GM23338 (cell line): Measurements from ENCODE around the gene GAP43. TPM values are rescaled to one million over a fixed set of nuclear protein-coding genes. Genes with fewer than 3 reads are reported as not detected.

Source experiments
- ATAC-seq: fragments of 200-7000 bp; cut with Tn5 transposase; 3 replicates; pipeline ENCODE4 v1.9.1; 2020
- DNase-seq: peaks from one replicate; pipeline ENCODE4 v3.0.0-alpha.2; 2015; ENCODE audit warnings: low spot score
- H2AFZ ChIP-seq: fragments of 200-600 bp; sonication (generic); 2 replicates; pipeline ENCODE4 v1.8.0; 2016; ENCODE audit warnings: antibody characterized with exemption, mild to moderate bottlenecking, moderate library complexity
- H3F3A ChIP-seq: fragments of 200-600 bp; sonication (generic); replicated peaks from 2 replicates; pipeline ENCODE4 v1.8.0; 2017; ENCODE audit warnings: antibody characterized with exemption, mixed run types, low read depth
- H3K27ac ChIP-seq: fragments of 200-600 bp; sonication (generic); 2 replicates; pipeline ENCODE4 v1.6.1; 2016; ENCODE audit warnings: low read depth
- H3K27me3 ChIP-seq: fragments of 200-600 bp; sonication (generic); 2 replicates; pipeline ENCODE4 v1.8.0; 2016; ENCODE audit warnings: mild to moderate bottlenecking, mixed run types, moderate library complexity; ENCODE audit not compliant: insufficient read depth
- H3K36me3 ChIP-seq: fragments of 200-600 bp; sonication (generic); 2 replicates; pipeline ENCODE4 v1.8.0; 2016; ENCODE audit warnings: mild to moderate bottlenecking; ENCODE audit not compliant: insufficient read depth
- H3K4me1 ChIP-seq: fragments of 200-600 bp; sonication (generic); 2 replicates; pipeline ENCODE4 v1.8.0; 2016; ENCODE audit warnings: mild to moderate bottlenecking, moderate library complexity; ENCODE audit not compliant: insufficient read depth
- H3K4me2 ChIP-seq: fragments of 200-600 bp; sonication (generic); 2 replicates; pipeline ENCODE4 v1.7.1; 2017; ENCODE audit warnings: mixed run types
- H3K4me3 ChIP-seq: fragments of 200-600 bp; sonication (generic); 2 replicates; pipeline ENCODE4 v1.6.1; 2016; ENCODE audit warnings: mixed run types
- H3K79me2 ChIP-seq: fragments of 200-600 bp; sonication (generic); replicated peaks from 2 replicates; pipeline ENCODE4 v1.8.0; 2017; ENCODE audit warnings: mild to moderate bottlenecking; ENCODE audit not compliant: insufficient read depth
- H3K9me2 ChIP-seq: fragments of 200-600 bp; sonication (generic); 2 replicates; pipeline ENCODE4 v1.8.0; 2017; ENCODE audit not compliant: insufficient read depth
- H4K20me1 ChIP-seq: fragments of 200-600 bp; sonication (generic); replicated peaks from 2 replicates; pipeline ENCODE4 v1.8.0; 2017; ENCODE audit warnings: mild to moderate bottlenecking; ENCODE audit not compliant: insufficient read depth
- H3K27ac Mint-ChIP-seq: 2 replicates; pipeline ENCODE4 v1.8.0; 2020; ENCODE audit warnings: inconsistent platforms, mild to moderate bottlenecking, moderate library complexity, mixed read lengths
- H3K27me3 Mint-ChIP-seq: 3 replicates; pipeline ENCODE4 v1.8.0; 2022; ENCODE audit warnings: low read depth, mild to moderate bottlenecking, moderate library complexity, mixed read lengths, inconsistent platforms; ENCODE audit not compliant: insufficient read depth, poor library complexity
- H3K36me3 Mint-ChIP-seq: 3 replicates; pipeline ENCODE4 v1.8.0; 2021; ENCODE audit warnings: low read depth, mild to moderate bottlenecking, inconsistent platforms, moderate library complexity, mixed read lengths
- H3K4me1 Mint-ChIP-seq: 3 replicates; pipeline ENCODE4 v1.8.0; 2020; ENCODE audit warnings: mild to moderate bottlenecking, inconsistent platforms, mixed read lengths
- H3K4me3 Mint-ChIP-seq: 3 replicates; pipeline ENCODE4 v1.8.0; 2021; ENCODE audit warnings: moderate library complexity, mild to moderate bottlenecking, inconsistent platforms, mixed read lengths
- H3K9me3 Mint-ChIP-seq: 3 replicates; pipeline ENCODE4 v1.8.0; 2020; ENCODE audit warnings: moderate library complexity, mild to moderate bottlenecking, inconsistent platforms, mixed read lengths
- CREB1 ChIP-seq: fragments of 250-450 bp; sonication (Bioruptor Pico); IDR thresholded peaks from 2 replicates; pipeline ENCODE4 v1.5.0; 2020; ENCODE audit warnings: low read depth, mild to moderate bottlenecking, moderate library complexity
- EZH2 ChIP-seq: fragments of 200-600 bp; sonication (generic); IDR thresholded peaks from one replicate; pipeline ENCODE4 v1.8.0; 2017; ENCODE audit warnings: antibody characterized with exemption, mild to moderate bottlenecking, low read depth; ENCODE audit not compliant: unreplicated experiment
- EZH2phosphoT487 ChIP-seq: fragments of 200-600 bp; sonication (generic); IDR thresholded peaks from one replicate; pipeline ENCODE4 v1.8.1; 2018; ENCODE audit warnings: antibody characterized with exemption; ENCODE audit not compliant: unreplicated experiment
- STAT1 ChIP-seq: IDR thresholded peaks from one replicate; pipeline ENCODE4 v1.6.1; 2016; ENCODE audit warnings: antibody characterized with exemption; ENCODE audit not compliant: unreplicated experiment
- polyA plus RNA-seq: library from polyadenylated mRNA; unstranded; fragments of >200 nt; fragmentation: Nextera tagmentation; extraction: Ambion mirVana; gene quantifications from 2 replicates; pipeline ENCODE4 v1.2.1, GENCODE V29; 2016
- total RNA-seq: library from RNA; depleted of rRNA; stranded (reverse); fragments of >200 nt; shearing (Covaris generic); gene quantifications from 2 replicates; pipeline ENCODE4 v1.2.3, GENCODE V29; 2014
- TF ChIP-seq, protein P1 (sequence below): IDR thresholded peaks from one replicate; pipeline ENCODE4 v1.6.1; 2018; ENCODE audit warnings: antibody characterized with exemption; ENCODE audit not compliant: unreplicated experiment
- TF ChIP-seq, protein P2 (sequence below), 2 experiments: fragments of 200-600 bp in 1 of 2; sonication (generic) in 1 of 2; conservative IDR thresholded peaks; 2 replicates each; pipeline versions ENCODE4 v1.5.1 to v1.6.1; 2016 to 2017; ENCODE audit warnings: antibody characterized with exemption in 2 of 2, low read depth in 2 of 2, mild to moderate bottlenecking in 2 of 2, moderate library complexity in 1 of 2
- TF ChIP-seq, protein P3 (sequence below): fragments of 250-450 bp; sonication (Bioruptor Pico); IDR thresholded peaks from 2 replicates; pipeline ENCODE4 v1.5.0; 2020; ENCODE audit warnings: mild to moderate bottlenecking, moderate library complexity
- TF ChIP-seq, protein P4 (sequence below): IDR thresholded peaks from 2 replicates; pipeline ENCODE4 v1.6.1; 2016; ENCODE audit warnings: antibody characterized with exemption

The GAP43 gene
- total and polyA plus RNA-seq, 2 experiments from 2014 or later, result 16.1 to 48.1 TPM

DNA sequence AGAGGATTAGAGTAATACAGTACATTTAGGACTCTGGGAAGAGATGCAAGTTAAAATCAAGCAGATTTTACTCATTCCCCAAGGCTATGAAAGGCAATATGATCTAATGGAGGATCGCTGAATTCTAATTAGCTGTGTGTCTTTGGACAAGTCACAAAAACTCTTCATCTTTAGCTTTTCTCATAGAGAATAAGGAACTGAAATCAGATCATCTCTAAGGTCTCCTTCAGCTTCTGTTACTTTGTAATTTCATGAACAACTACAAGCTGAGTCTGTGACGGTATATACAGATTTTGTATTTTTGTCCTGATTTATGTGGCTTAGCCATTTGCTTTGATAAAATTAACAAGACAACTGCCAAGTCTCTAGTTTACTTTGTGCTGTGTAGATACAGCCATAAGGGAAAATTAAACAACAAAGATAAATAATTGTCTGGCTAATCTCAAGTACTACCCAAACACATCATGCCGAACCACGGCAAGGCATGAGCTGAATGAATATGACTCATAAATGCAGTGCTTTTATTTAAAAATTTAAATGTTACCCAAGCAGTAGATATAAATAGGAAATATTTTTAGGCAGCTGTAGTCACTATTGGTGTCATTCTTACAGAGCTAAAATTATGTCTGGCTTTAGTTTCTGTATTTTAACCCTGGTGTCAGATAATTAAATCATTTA lies 81.5 kb downstream of the GAP43 start:
- peaks cover 18% of the 10 kb centered on the region for H3K4me1 ChIP-seq
- H3K79me2 ChIP-seq, result no peaks in the 10 kb centered on the region
- H3K27me3 Mint-ChIP-seq, result no peaks in the 10 kb centered on the region
- no peaks in the 10 kb centered on the region for H3K27me3 ChIP-seq
- 0 out of 2 replicates have a peak, but pooled peaks cover 4% of the 10 kb centered on the region for H3K36me3 ChIP-seq
- TF ChIP-seq EZH2phosphoT487 (no peak), CREB1 (CRISPR knock-in tag) (no peak), STAT1 (no peak), EZH2 (no peak)
- TF ChIP-seq, protein P1, sequence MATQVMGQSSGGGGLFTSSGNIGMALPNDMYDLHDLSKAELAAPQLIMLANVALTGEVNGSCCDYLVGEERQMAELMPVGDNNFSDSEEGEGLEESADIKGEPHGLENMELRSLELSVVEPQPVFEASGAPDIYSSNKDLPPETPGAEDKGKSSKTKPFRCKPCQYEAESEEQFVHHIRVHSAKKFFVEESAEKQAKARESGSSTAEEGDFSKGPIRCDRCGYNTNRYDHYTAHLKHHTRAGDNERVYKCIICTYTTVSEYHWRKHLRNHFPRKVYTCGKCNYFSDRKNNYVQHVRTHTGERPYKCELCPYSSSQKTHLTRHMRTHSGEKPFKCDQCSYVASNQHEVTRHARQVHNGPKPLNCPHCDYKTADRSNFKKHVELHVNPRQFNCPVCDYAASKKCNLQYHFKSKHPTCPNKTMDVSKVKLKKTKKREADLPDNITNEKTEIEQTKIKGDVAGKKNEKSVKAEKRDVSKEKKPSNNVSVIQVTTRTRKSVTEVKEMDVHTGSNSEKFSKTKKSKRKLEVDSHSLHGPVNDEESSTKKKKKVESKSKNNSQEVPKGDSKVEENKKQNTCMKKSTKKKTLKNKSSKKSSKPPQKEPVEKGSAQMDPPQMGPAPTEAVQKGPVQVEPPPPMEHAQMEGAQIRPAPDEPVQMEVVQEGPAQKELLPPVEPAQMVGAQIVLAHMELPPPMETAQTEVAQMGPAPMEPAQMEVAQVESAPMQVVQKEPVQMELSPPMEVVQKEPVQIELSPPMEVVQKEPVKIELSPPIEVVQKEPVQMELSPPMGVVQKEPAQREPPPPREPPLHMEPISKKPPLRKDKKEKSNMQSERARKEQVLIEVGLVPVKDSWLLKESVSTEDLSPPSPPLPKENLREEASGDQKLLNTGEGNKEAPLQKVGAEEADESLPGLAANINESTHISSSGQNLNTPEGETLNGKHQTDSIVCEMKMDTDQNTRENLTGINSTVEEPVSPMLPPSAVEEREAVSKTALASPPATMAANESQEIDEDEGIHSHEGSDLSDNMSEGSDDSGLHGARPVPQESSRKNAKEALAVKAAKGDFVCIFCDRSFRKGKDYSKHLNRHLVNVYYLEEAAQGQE, result no peak
- TF ChIP-seq, protein P2, sequence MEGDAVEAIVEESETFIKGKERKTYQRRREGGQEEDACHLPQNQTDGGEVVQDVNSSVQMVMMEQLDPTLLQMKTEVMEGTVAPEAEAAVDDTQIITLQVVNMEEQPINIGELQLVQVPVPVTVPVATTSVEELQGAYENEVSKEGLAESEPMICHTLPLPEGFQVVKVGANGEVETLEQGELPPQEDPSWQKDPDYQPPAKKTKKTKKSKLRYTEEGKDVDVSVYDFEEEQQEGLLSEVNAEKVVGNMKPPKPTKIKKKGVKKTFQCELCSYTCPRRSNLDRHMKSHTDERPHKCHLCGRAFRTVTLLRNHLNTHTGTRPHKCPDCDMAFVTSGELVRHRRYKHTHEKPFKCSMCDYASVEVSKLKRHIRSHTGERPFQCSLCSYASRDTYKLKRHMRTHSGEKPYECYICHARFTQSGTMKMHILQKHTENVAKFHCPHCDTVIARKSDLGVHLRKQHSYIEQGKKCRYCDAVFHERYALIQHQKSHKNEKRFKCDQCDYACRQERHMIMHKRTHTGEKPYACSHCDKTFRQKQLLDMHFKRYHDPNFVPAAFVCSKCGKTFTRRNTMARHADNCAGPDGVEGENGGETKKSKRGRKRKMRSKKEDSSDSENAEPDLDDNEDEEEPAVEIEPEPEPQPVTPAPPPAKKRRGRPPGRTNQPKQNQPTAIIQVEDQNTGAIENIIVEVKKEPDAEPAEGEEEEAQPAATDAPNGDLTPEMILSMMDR (conservative IDR thresholded peaks at IDR 0.05; ENCODE audit: low read depth in 2 of 2), result no peak
- TF ChIP-seq, protein P3, sequence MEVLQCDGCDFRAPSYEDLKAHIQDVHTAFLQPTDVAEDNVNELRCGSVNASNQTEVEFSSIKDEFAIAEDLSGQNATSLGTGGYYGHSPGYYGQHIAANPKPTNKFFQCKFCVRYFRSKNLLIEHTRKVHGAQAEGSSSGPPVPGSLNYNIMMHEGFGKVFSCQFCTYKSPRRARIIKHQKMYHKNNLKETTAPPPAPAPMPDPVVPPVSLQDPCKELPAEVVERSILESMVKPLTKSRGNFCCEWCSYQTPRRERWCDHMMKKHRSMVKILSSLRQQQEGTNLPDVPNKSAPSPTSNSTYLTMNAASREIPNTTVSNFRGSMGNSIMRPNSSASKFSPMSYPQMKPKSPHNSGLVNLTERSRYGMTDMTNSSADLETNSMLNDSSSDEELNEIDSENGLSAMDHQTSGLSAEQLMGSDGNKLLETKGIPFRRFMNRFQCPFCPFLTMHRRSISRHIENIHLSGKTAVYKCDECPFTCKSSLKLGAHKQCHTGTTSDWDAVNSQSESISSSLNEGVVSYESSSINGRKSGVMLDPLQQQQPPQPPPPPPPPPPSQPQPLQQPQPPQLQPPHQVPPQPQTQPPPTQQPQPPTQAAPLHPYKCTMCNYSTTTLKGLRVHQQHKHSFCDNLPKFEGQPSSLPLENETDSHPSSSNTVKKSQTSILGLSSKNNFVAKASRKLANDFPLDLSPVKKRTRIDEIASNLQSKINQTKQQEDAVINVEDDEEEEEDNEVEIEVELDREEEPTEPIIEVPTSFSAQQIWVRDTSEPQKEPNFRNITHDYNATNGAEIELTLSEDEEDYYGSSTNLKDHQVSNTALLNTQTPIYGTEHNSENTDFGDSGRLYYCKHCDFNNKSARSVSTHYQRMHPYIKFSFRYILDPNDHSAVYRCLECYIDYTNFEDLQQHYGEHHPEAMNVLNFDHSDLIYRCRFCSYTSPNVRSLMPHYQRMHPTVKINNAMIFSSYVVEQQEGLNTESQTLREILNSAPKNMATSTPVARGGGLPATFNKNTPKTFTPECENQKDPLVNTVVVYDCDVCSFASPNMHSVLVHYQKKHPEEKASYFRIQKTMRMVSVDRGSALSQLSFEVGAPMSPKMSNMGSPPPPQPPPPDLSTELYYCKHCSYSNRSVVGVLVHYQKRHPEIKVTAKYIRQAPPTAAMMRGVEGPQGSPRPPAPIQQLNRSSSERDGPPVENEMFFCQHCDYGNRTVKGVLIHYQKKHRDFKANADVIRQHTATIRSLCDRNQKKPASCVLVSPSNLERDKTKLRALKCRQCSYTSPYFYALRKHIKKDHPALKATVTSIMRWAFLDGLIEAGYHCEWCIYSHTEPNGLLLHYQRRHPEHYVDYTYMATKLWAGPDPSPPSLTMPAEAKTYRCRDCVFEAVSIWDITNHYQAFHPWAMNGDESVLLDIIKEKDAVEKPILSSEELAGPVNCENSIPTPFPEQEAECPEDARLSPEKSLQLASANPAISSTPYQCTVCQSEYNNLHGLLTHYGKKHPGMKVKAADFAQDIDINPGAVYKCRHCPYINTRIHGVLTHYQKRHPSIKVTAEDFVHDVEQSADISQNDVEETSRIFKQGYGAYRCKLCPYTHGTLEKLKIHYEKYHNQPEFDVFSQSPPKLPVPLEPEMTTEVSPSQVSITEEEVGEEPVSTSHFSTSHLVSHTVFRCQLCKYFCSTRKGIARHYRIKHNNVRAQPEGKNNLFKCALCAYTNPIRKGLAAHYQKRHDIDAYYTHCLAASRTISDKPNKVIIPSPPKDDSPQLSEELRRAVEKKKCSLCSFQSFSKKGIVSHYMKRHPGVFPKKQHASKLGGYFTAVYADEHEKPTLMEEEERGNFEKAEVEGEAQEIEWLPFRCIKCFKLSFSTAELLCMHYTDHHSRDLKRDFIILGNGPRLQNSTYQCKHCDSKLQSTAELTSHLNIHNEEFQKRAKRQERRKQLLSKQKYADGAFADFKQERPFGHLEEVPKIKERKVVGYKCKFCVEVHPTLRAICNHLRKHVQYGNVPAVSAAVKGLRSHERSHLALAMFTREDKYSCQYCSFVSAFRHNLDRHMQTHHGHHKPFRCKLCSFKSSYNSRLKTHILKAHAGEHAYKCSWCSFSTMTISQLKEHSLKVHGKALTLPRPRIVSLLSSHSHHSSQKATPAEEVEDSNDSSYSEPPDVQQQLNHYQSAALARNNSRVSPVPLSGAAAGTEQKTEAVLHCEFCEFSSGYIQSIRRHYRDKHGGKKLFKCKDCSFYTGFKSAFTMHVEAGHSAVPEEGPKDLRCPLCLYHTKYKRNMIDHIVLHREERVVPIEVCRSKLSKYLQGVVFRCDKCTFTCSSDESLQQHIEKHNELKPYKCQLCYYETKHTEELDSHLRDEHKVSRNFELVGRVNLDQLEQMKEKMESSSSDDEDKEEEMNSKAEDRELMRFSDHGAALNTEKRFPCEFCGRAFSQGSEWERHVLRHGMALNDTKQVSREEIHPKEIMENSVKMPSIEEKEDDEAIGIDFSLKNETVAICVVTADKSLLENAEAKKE (CRISPR knock-in tag), result no peak
- TF ChIP-seq, protein P4, sequence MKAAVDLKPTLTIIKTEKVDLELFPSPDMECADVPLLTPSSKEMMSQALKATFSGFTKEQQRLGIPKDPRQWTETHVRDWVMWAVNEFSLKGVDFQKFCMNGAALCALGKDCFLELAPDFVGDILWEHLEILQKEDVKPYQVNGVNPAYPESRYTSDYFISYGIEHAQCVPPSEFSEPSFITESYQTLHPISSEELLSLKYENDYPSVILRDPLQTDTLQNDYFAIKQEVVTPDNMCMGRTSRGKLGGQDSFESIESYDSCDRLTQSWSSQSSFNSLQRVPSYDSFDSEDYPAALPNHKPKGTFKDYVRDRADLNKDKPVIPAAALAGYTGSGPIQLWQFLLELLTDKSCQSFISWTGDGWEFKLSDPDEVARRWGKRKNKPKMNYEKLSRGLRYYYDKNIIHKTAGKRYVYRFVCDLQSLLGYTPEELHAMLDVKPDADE, result no peak
- no peaks in the 10 kb centered on the region for H4K20me1 ChIP-seq
- no peak overlapping the region for H3K4me3 ChIP-seq
- no peaks in the 10 kb centered on the region for H3K9me3 Mint-ChIP-seq
- ATAC-seq (no peak), DNase-seq (no peak)
- H3K4me3 Mint-ChIP-seq, result no peak overlapping the region
- H3F3A ChIP-seq, result no peaks in the 10 kb centered on the region
- H3K4me2 ChIP-seq, result no peak overlapping the region
- H3K36me3 Mint-ChIP-seq, result no peaks in the 10 kb centered on the region
- no peak overlapping the region for H2AFZ ChIP-seq
- peaks cover 19% of the 10 kb centered on the region for H3K4me1 Mint-ChIP-seq
- no peak overlapping the region for H3K27ac ChIP-seq
- H3K27ac Mint-ChIP-seq, result no peak overlapping the region
- peaks cover 7% of the 10 kb centered on the region; the same call in 1 of the 2 replicates for H3K9me2 ChIP-seq
